Retinal pigment epithelial cell (primary cell): ENCODE measurements around the gene GALNT2.

Experiments used
- DNase-seq: peaks from one replicate; pipeline ENCODE4 v3.0.0-alpha.2; 2010; ENCODE audit warnings: low read depth
- H3K4me3 ChIP-seq: 2 replicates; pipeline ENCODE4 v1.5.1; 2011; ENCODE audit warnings: mild to moderate bottlenecking, low read length, control low read depth, moderate library complexity
- TF ChIP-seq, protein P1 (sequence below): conservative IDR thresholded peaks from 2 replicates; pipeline ENCODE4 v1.5.1; 2011; ENCODE audit warnings: low read depth, low read length, control low read depth, inconsistent platforms

The GALNT2 gene

DNA sequence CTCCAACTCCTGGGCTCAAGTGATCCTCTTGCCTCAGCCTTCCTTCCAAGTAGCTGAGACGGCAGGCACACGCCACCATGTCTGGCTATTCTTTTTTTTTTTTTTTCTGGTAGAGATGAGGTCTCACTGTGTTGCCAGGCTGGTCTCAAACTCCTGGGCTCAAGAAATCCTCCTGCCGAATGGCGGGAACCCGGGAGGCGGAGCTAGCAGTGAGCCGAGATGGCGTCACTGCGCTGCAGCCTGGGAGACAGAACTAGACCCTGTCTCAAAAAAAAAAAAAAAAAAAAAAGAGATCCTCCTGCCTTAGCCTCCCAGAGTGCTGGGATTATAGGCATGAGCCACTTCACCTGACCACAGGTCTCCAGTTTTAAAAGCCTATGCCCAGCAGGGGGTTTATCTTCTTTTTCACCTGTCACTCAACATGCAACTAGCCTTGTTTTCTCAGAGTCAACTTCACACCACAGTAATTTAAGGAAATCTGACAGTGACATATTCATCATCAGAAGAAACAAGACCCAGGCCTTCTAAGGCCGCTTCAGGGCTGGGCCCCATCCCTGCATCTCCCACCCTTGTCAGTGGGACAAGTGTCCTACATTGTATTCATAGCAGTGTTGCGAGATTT is 38.3 kb upstream of the GALNT2 start:
- H3K4me3 ChIP-seq: no peak overlapping the region
- TF ChIP-seq, protein P1, sequence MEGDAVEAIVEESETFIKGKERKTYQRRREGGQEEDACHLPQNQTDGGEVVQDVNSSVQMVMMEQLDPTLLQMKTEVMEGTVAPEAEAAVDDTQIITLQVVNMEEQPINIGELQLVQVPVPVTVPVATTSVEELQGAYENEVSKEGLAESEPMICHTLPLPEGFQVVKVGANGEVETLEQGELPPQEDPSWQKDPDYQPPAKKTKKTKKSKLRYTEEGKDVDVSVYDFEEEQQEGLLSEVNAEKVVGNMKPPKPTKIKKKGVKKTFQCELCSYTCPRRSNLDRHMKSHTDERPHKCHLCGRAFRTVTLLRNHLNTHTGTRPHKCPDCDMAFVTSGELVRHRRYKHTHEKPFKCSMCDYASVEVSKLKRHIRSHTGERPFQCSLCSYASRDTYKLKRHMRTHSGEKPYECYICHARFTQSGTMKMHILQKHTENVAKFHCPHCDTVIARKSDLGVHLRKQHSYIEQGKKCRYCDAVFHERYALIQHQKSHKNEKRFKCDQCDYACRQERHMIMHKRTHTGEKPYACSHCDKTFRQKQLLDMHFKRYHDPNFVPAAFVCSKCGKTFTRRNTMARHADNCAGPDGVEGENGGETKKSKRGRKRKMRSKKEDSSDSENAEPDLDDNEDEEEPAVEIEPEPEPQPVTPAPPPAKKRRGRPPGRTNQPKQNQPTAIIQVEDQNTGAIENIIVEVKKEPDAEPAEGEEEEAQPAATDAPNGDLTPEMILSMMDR: no peak
- DNase-seq: no peak

DNA sequence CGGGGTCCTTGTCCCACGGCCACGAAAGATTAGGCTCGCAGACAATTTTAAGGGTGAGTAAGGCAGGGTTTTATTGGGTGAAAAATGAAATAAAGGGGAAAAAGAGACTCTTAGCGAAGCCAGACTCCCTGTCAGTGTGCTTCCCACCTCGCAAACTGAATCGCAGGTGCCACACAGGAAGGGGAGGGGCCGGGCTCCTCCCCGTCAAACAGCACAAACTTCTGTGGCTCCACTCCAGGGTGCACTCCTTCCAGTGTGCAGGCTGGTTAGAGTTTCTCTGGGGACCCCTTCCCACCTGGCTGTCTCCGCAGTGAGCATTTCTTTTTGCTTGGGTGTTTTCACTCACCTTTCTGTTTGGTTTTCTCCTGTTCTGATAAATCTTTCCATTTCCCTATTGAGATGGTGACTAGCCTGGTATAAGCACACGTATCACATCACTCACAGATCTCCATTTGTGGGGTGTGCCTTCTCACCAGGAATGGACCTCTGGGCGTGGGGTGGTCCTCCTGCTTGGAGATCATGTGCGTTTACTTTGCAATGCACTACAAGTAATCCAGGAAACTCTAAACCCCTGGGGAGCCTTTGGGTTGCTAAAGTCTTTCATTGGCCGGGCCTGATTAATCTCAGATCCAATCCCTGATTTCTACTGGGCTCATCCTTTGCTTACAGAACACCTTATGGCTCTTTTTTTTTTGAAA is 37.6 kb upstream of the GALNT2 start:
- DNase-seq: no peak
- TF ChIP-seq, protein P1: no peak
- no peak overlapping the region for H3K4me3 ChIP-seq

DNA sequence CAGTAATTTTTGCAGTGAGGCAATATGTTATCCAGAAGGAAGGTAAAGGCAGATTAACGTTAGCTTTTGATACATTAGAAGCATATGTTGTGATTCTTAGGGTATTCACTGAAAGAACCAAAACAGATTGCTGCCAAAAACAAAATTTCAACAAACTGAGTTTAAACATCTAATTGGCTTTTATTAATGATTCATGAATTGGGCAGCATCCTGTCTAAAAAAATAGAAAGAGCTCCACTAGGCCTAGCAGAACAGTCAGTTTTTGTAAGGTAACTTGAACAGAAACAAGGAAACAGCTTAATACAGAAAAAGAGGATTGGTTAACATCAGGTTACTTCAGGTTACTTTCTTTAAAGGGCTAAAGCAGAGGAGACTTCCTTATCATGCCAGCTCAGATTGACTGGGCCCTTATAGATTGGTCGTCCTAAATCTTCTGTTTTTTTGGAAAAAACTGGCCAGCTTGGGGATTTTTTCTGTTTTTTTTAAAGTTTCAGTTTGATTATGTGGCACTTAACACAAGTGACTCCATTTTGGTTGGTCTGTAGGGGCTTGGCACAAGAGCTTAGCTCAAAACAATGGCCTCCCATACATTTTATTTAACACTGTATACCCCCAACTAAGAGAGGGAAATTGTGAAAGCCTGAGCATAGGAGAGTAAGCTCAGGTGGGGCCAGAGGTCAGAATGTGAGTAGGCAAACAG is 36.8 kb upstream of the GALNT2 start:
- no peak overlapping the region for H3K4me3 ChIP-seq
- TF ChIP-seq, protein P1: no peak
- no peak for DNase-seq

DNA sequence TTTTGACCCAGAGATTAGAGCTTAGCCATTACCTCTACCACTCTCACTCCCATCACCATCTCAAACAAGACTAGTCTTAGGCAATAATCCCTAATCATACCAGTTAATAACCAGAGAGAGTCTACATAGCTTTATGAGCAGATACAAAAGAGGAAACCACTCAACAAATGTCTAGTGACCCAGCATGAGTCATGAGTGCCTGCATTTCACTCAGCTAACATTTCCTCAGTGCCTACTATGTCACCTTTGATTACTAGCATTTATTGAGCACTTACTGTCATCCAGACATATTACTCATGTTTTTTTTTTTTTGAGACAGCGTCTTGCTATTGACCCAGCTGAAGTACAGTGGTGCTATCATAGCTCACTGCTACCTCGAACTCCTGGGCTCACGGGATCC is 35.9 kb upstream of the GALNT2 start:
- DNase-seq: no peak
- H3K4me3 ChIP-seq: no peak overlapping the region
- TF ChIP-seq, protein P1: no peak

DNA sequence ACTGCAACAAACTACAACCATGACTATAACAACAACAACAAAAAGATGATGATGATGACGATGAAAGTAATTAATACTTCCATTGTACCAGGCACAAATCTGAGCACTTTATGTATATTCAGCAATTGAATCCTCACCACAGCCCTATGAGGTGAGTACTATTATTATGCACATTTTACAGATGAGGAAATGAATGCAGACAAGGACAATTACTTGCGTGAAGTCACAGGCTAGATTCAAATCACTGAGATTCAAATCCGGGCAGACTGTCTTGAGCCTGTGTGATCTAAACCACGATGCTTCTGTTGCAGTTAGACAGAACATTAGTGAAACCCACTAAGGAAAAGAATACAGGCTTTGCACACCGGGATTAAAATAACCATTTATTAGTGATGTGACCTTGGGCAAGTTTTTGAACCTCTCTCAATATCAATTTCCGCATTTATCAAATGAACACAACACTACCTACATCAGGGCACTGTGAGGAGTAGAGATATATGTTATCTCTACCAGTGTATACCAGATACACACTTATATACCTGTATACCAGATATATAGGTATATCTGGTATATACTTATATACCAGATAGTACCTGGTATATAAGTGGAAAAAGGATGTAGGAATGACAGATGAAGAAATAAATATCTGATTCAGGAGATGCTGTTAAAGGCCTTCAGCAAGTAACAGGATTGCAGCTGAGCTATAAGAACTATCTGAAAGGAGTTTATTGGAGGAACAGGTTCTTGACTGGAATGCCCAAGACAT is 34.3 kb upstream of the GALNT2 start:
- DNase-seq: no peak
- TF ChIP-seq, protein P1: no peak
- no peak overlapping the region for H3K4me3 ChIP-seq

DNA sequence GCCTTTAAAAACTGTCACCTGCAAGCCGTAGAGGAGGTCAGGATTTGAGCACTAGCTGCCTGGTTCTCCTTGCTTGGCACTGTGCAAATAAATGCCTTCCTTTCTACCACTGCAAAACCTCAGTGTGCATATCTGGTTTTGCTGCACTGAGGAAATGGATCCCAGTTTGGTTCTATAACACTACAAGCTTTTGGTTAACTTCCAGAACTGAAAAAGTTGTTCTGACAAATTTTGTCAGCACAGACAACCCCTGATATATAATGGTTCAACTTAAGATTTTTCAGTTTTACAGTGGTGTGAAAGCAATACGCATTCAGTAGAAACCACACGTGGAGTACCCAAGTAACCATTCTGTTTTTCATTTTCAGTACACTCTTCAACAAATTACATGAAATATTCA is 29.8 kb upstream of the GALNT2 start:
- H3K4me3 ChIP-seq: no peak overlapping the region
- TF ChIP-seq, protein P1: no peak
- no peak for DNase-seq
